ENCODE results near the gene GJB2.

- TF ChIP-seq CTCF (optimal IDR thresholded peaks at IDR 0.05 in 1 of 3, IDR thresholded peaks at IDR 0.05 in 1 of 3, conservative IDR thresholded peaks at IDR 0.05 in 1 of 3; ENCODE audit: extremely low read depth in 1 of 3, insufficient read depth in 2 of 3, low read length in 3 of 3) (no peak), EZH2 (IDR thresholded peaks at IDR 0.05; ENCODE audit: low read length) (no peak)
Observed at GRCh38 chr13:20137875-20138274, 54.9 kb downstream of the GJB2 start.
